Measurements from ENCODE around the gene GPR150. TPM values are rescaled to one million over a fixed set of nuclear protein-coding genes. Genes with fewer than 3 reads are reported as not detected.

GPR150 gene
- total and polyA plus RNA-seq, 2 experiments from 2014 or later: 1.0 TPM; not detected in 1

- WGBS (ENCODE audit: low lambda C conversion rate, missing lambda C conversion rate): 38% methylated on average over 3 of the region's 3 CpGs
- no peaks in the 10 kb centered on the region for H3K27me3 ChIP-seq
- no peak for TF ChIP-seq EZH2 (IDR thresholded peaks at IDR 0.05; ENCODE audit: borderline replicate concordance)
Observed at GRCh38 chr5:95609711-95610110, 10.2 kb upstream of the GPR150 start.

GRCh38 chr5:95610546-95610945, 9.3 kb upstream of the GPR150 start:
- Histone ChIP-seq H3K4me2 (no peak overlapping the region), H3K27ac (no peak overlapping the region), H3K4me3 (no peak overlapping the region), H3K9me3 (ENCODE audit: low read depth) (no peaks in the 10 kb centered on the region), H3K36me3 (replicated peaks; ENCODE audit: insufficient read depth, low read depth) (no peaks in the 10 kb centered on the region), H3K9me2 (replicated peaks; ENCODE audit: insufficient read depth) (no peaks in the 10 kb centered on the region), H3K79me2 (no peaks in the 10 kb centered on the region), H3K4me1 (ENCODE audit: insufficient read depth) (no peaks in the 10 kb centered on the region), H2AFZ (no peak overlapping the region), H3K27me3 (no peaks in the 10 kb centered on the region), H4K20me1 (ENCODE audit: insufficient read depth, poor library complexity, severe bottlenecking) (no peaks in the 10 kb centered on the region)
- TF ChIP-seq CTCF (IDR thresholded peaks at IDR 0.05; ENCODE audit: poor library complexity) (no peak), EZH2 (IDR thresholded peaks at IDR 0.05; ENCODE audit: borderline replicate concordance) (no peak), EZH2phosphoT487 (IDR thresholded peaks at IDR 0.05; ENCODE audit: low read depth, severe bottlenecking, unreplicated experiment) (no peak)
- no peak for DNase-seq (ENCODE audit: low spot score)
- WGBS (ENCODE audit: low lambda C conversion rate, missing lambda C conversion rate): 84% methylated on average over 7 of the region's 7 CpGs

More at GRCh38 chr5:95609711-95610110, 10.2 kb upstream of the GPR150 start:
- Histone ChIP-seq H4K20me1 (ENCODE audit: insufficient read depth, poor library complexity, severe bottlenecking) (no peaks in the 10 kb centered on the region), H3K4me2 (no peak overlapping the region), H3K27ac (no peak overlapping the region), H3K9me3 (ENCODE audit: low read depth) (no peaks in the 10 kb centered on the region), H3K4me1 (ENCODE audit: insufficient read depth) (no peaks in the 10 kb centered on the region), H3K4me3 (no peak overlapping the region), H2AFZ (no peak overlapping the region), H3K9me2 (replicated peaks; ENCODE audit: insufficient read depth) (no peaks in the 10 kb centered on the region), H3K79me2 (no peaks in the 10 kb centered on the region), H3K36me3 (replicated peaks; ENCODE audit: insufficient read depth, low read depth) (no peaks in the 10 kb centered on the region)
- DNase-seq (ENCODE audit: low spot score): no peak

- H3K4me3 ChIP-seq: no peak overlapping the region
- DNase-seq (ENCODE audit: low spot score): no peak
- H3K27ac ChIP-seq: no peak overlapping the region
- WGBS (ENCODE audit: low lambda C conversion rate, missing lambda C conversion rate): 94% methylated on average over 3 of the region's 3 CpGs
- TF ChIP-seq CTCF (IDR thresholded peaks at IDR 0.05; ENCODE audit: poor library complexity) (no peak), EZH2phosphoT487 (IDR thresholded peaks at IDR 0.05; ENCODE audit: low read depth, severe bottlenecking, unreplicated experiment) (no peak), EZH2 (IDR thresholded peaks at IDR 0.05; ENCODE audit: borderline replicate concordance) (no peak)
- H3K79me2 ChIP-seq: no peaks in the 10 kb centered on the region
- H3K4me2 ChIP-seq: no peak overlapping the region
- H3K9me3 ChIP-seq (ENCODE audit: low read depth): no peaks in the 10 kb centered on the region
- H3K9me2 ChIP-seq (replicated peaks; ENCODE audit: insufficient read depth): no peaks in the 10 kb centered on the region
- no peaks in the 10 kb centered on the region for H4K20me1 ChIP-seq (ENCODE audit: insufficient read depth, poor library complexity, severe bottlenecking)
- no peaks in the 10 kb centered on the region for H3K27me3 ChIP-seq
- H2AFZ ChIP-seq: no peak overlapping the region
- H3K4me1 ChIP-seq (ENCODE audit: insufficient read depth): no peaks in the 10 kb centered on the region
- no peaks in the 10 kb centered on the region for H3K36me3 ChIP-seq (replicated peaks; ENCODE audit: insufficient read depth, low read depth)
Observed at GRCh38 chr5:95611396-95611795, 8.5 kb upstream of the GPR150 start.

GRCh38 chr5:95613514-95613913, 6.4 kb upstream of the GPR150 start:
- TF ChIP-seq CTCF (IDR thresholded peaks at IDR 0.05; ENCODE audit: poor library complexity) (no peak), EZH2 (IDR thresholded peaks at IDR 0.05; ENCODE audit: borderline replicate concordance) (no peak), EZH2phosphoT487 (IDR thresholded peaks at IDR 0.05; ENCODE audit: low read depth, severe bottlenecking, unreplicated experiment) (no peak)
- DNase-seq (ENCODE audit: low spot score): no peak
- H3K36me3 ChIP-seq (replicated peaks; ENCODE audit: insufficient read depth, low read depth): no peaks in the 10 kb centered on the region
- 100% methylated on average over 1 of the region's 1 CpG for WGBS (ENCODE audit: low lambda C conversion rate, missing lambda C conversion rate)
- H3K27ac ChIP-seq: no peak overlapping the region
- H3K9me3 ChIP-seq (ENCODE audit: low read depth): no peaks in the 10 kb centered on the region
- H3K9me2 ChIP-seq (replicated peaks; ENCODE audit: insufficient read depth): no peaks in the 10 kb centered on the region
- H3K4me3 ChIP-seq: no peak overlapping the region
- H2AFZ ChIP-seq: no peak overlapping the region
- peaks cover 7% of the 10 kb centered on the region for H3K27me3 ChIP-seq
- no peaks in the 10 kb centered on the region for H3K79me2 ChIP-seq
- no peaks in the 10 kb centered on the region for H3K4me1 ChIP-seq (ENCODE audit: insufficient read depth)
- H4K20me1 ChIP-seq (ENCODE audit: insufficient read depth, poor library complexity, severe bottlenecking): no peaks in the 10 kb centered on the region
- H3K4me2 ChIP-seq: no peak overlapping the region

All from hepatocyte (in vitro differentiated cells).